ENCODE measurements around the gene LENG8. TPM values are rescaled to one million over a fixed set of nuclear protein-coding genes. Genes with fewer than 3 reads are reported as not detected.
"Not testable (repeated sequence)": the region's sequence is repeated elsewhere in the genome, so short reads cannot be mapped to it uniquely, and the experiment has no call there.

Gene LENG8
- total and polyA plus RNA-seq, 7 donors = 21.7 to 60.2 (median 28.6) TPM

- intact Hi-C loops (cut with DNase I) = loop anchor here in 1 of 2 donors (10.0 kb wide), 1 partner anchor 480 kb away; no protein-coding TSS in a partner anchor
Measured at GRCh38 chr19:54464630-54465425, 15.8 kb downstream of the LENG8 start.

GRCh38 chr19:54465426-54466109 lies 16.6 kb downstream of the LENG8 start:
- no peak overlapping the region for H3K27ac ChIP-seq
- H3K9me3 ChIP-seq = no peaks in the 10 kb centered on the region
- no peak for TF ChIP-seq CTCF (IDR thresholded peaks at IDR 0.05)
- DNase-seq = peak; percentile 19 to 59
- peaks cover 9% of the 10 kb centered on the region for H3K4me1 ChIP-seq
- no peak for ATAC-seq
- H3K4me3 ChIP-seq = no peak overlapping the region
- peaks cover 0 to 18% of the 10 kb centered on the region in 2 donors for H3K36me3 ChIP-seq (ENCODE audit: insufficient read depth in 1 of 2, low read depth in 1 of 2)
- peaks cover 0 to 18% (median 0%) of the 10 kb centered on the region in 3 donors for H3K27me3 ChIP-seq (ENCODE audit: insufficient read depth in 3 of 3, low read length in 2 of 3)
- intact Hi-C loops (cut with DNase I) = loop anchor here in 1 of 2 donors (10.0 kb wide), 1 partner anchor 481 kb away; no protein-coding TSS in a partner anchor
- 60 to 63% (median 61%) methylated on average over 49 of the region's 49 CpGs for WGBS, 3 donors

More at GRCh38 chr19:54464630-54465425, 15.8 kb downstream of the LENG8 start:
- no peak for TF ChIP-seq CTCF (IDR thresholded peaks at IDR 0.05)
- peak overlapping the region; percentile 91 for H3K27ac ChIP-seq
- no peaks in the 10 kb centered on the region for H3K9me3 ChIP-seq
- DNase-seq = peak; percentile 92 to 94
- H3K4me1 ChIP-seq = peaks cover 9% of the 10 kb centered on the region
- peak overlapping the region; percentile 78 for H3K4me3 ChIP-seq
- ATAC-seq = peak; percentile 77 to 87 (median 80)
- H3K36me3 ChIP-seq (ENCODE audit: insufficient read depth in 1 of 2, low read depth in 1 of 2) = peaks cover 0 to 25% of the 10 kb centered on the region in 2 donors
- H3K27me3 ChIP-seq (ENCODE audit: insufficient read depth in 3 of 3, low read length in 2 of 3) = peaks cover 0 to 13% (median 0%) of the 10 kb centered on the region in 3 donors
- 7 to 16% (median 10%) methylated on average over 46 to 87 of the region's 87 CpGs for WGBS, 3 donors

- intact Hi-C loops (cut with DNase I) = loop anchor here in 1 of 2 donors (10.0 kb wide), 1 partner anchor 481 kb away; no protein-coding TSS in a partner anchor
- peak in 1 of 2 donors; percentile 38 for DNase-seq
- not testable (repeated sequence) for ATAC-seq, H3K4me3 ChIP-seq, H3K9me3 ChIP-seq, H3K27ac ChIP-seq
- 87 to 89% (median 88%) methylated on average over 14 of the region's 14 CpGs for WGBS, 3 donors
- Histone ChIP-seq H3K27me3 (ENCODE audit: insufficient read depth in 3 of 3, low read length in 2 of 3) (peaks cover 0 to 23% (median 0%) of the 10 kb centered on the region in 3 donors), H3K36me3 (ENCODE audit: insufficient read depth in 1 of 2, low read depth in 1 of 2) (peaks cover 0 to 12% of the 10 kb centered on the region in 2 donors), H3K4me1 (peaks cover 12% of the 10 kb centered on the region)
Measured at GRCh38 chr19:54466110-54466480, 17.1 kb downstream of the LENG8 start.

GRCh38 chr19:54469496-54469934 lies 20.5 kb downstream of the LENG8 start:
- peaks cover 5% of the 10 kb centered on the region for H3K4me1 ChIP-seq
- WGBS, 3 donors = 42 to 45% (median 42%) methylated on average over 8 of the region's 8 CpGs
- ATAC-seq (no peak), DNase-seq (peak; percentile 65 to 79)
- no peaks in the 10 kb centered on the region for H3K36me3 ChIP-seq (ENCODE audit: insufficient read depth in 1 of 2, low read depth in 1 of 2)
- intact Hi-C loops (cut with DNase I) = loop anchor here in 1 of 2 donors (10.0 kb wide), 1 partner anchor 485 kb away; no protein-coding TSS in a partner anchor
- peak overlapping the region; percentile 50 for H3K27ac ChIP-seq
- H3K27me3 ChIP-seq (ENCODE audit: insufficient read depth in 3 of 3, low read length in 2 of 3) = peaks cover 0 to 34% (median 8%) of the 10 kb centered on the region in 3 donors
- no peak overlapping the region for H3K4me3 ChIP-seq
- no peak for TF ChIP-seq CTCF (IDR thresholded peaks at IDR 0.05)
- H3K9me3 ChIP-seq = no peaks in the 10 kb centered on the region
